Parathyroid adenoma (tissue), 2 donors: ENCODE results near the gene CCL25.

ENCODE experiments used
- H2AFZ ChIP-seq: fragments of 300-600 bp; sonication (generic); one replicate; pipeline ENCODE4 v1.7.0; 2017; ENCODE audit warnings: antibody characterized with exemption, mild to moderate bottlenecking
- H3K27ac ChIP-seq: fragments of 300-600 bp; sonication (generic); one replicate; pipeline ENCODE4 v1.7.0; 2017
- H3K27me3 ChIP-seq: fragments of 300-600 bp; sonication (generic); one replicate; pipeline ENCODE4 v1.7.0; 2017; ENCODE audit warnings: low read length; ENCODE audit not compliant: control insufficient read depth, insufficient read depth
- H3K36me3 ChIP-seq: fragments of 300-600 bp; sonication (generic); one replicate; pipeline ENCODE4 v1.7.0; 2017; ENCODE audit warnings: low read length; ENCODE audit not compliant: control insufficient read depth, insufficient read depth
- H3K4me1 ChIP-seq: fragments of 300-600 bp; sonication (generic); one replicate; pipeline ENCODE4 v1.7.0; 2017; ENCODE audit warnings: control low read depth
- H3K4me2 ChIP-seq: fragments of 300-600 bp; sonication (generic); one replicate; pipeline ENCODE4 v1.7.0; 2017; ENCODE audit warnings: low read length
- H3K4me3 ChIP-seq: fragments of 300-600 bp; sonication (generic); one replicate; pipeline ENCODE4 v1.7.0; 2017; ENCODE audit warnings: low read depth, low read length
- H3K79me2 ChIP-seq: fragments of 300-600 bp; sonication (generic); one replicate; pipeline ENCODE4 v1.7.0; 2017; ENCODE audit warnings: control low read depth
- H3K9ac ChIP-seq: fragments of 300-600 bp; sonication (generic); one replicate; pipeline ENCODE4 v1.7.0; 2017; ENCODE audit warnings: mild to moderate bottlenecking
- H3K9me3 ChIP-seq: fragments of 300-600 bp; sonication (generic); one replicate; pipeline ENCODE4 v1.7.0; 2017; ENCODE audit warnings: low read length; ENCODE audit not compliant: control insufficient read depth
- CTCF ChIP-seq: fragments of 300-600 bp; sonication (generic); IDR thresholded peaks from one replicate; pipeline ENCODE4 v1.7.0; 2017; ENCODE audit warnings: antibody characterized with exemption, mild to moderate bottlenecking
- donor health status: primary hyperparathyroidism.

The CCL25 gene

GRCh38 chr19:8088752-8089663 lies 36.4 kb downstream of the CCL25 start:
- Histone ChIP-seq H3K36me3 (no peaks in the 10 kb centered on the region), H3K4me3 (no peak overlapping the region), H3K4me2 (no peak overlapping the region), H3K27ac (no peak overlapping the region), H3K9me3 (no peaks in the 10 kb centered on the region), H3K79me2 (no peaks in the 10 kb centered on the region), H2AFZ (no peak overlapping the region), H3K9ac (no peak overlapping the region), H3K4me1 (no peaks in the 10 kb centered on the region), H3K27me3 (no peaks in the 10 kb centered on the region)
- no peak for TF ChIP-seq CTCF

- no peak for TF ChIP-seq CTCF
- Histone ChIP-seq H3K9ac (no peak overlapping the region), H3K9me3 (no peaks in the 10 kb centered on the region), H2AFZ (no peak overlapping the region), H3K4me2 (no peak overlapping the region), H3K27me3 (no peaks in the 10 kb centered on the region), H3K79me2 (no peaks in the 10 kb centered on the region), H3K36me3 (no peaks in the 10 kb centered on the region), H3K4me1 (no peaks in the 10 kb centered on the region), H3K4me3 (no peak overlapping the region), H3K27ac (no peak overlapping the region)
Measured at GRCh38 chr19:8089664-8090601, 37.4 kb downstream of the CCL25 start.

GRCh38 chr19:8090950-8091349 lies 38.4 kb downstream of the CCL25 start:
- H3K9me3 ChIP-seq: no peaks in the 10 kb centered on the region
- H3K36me3 ChIP-seq: no peaks in the 10 kb centered on the region
- no peak overlapping the region for H2AFZ ChIP-seq
- H3K4me2 ChIP-seq: no peak overlapping the region
- no peak overlapping the region for H3K27ac ChIP-seq
- TF ChIP-seq CTCF: no peak
- no peaks in the 10 kb centered on the region for H3K4me1 ChIP-seq
- H3K79me2 ChIP-seq: no peaks in the 10 kb centered on the region
- no peaks in the 10 kb centered on the region for H3K27me3 ChIP-seq
- H3K4me3 ChIP-seq: no peak overlapping the region
- no peak overlapping the region for H3K9ac ChIP-seq

GRCh38 chr19:8093740-8094139 lies 41.2 kb downstream of the CCL25 start:
- no peaks in the 10 kb centered on the region for H3K4me1 ChIP-seq
- H3K79me2 ChIP-seq: no peaks in the 10 kb centered on the region
- H2AFZ ChIP-seq: no peak overlapping the region
- H3K27ac ChIP-seq: no peak overlapping the region
- no peak overlapping the region for H3K9ac ChIP-seq
- no peaks in the 10 kb centered on the region for H3K27me3 ChIP-seq
- no peak for TF ChIP-seq CTCF
- no peak overlapping the region for H3K4me2 ChIP-seq
- no peaks in the 10 kb centered on the region for H3K9me3 ChIP-seq
- H3K36me3 ChIP-seq: no peaks in the 10 kb centered on the region
- no peak overlapping the region for H3K4me3 ChIP-seq
